ENCODE measurements around the gene PCSK6. TPM values are rescaled to one million over a fixed set of nuclear protein-coding genes. Genes with fewer than 3 reads are reported as not detected.

The PCSK6 gene
- polyA plus RNA-seq, 1 donor from 2014 or later, result 0.14 TPM

GRCh38 chr15:101510212-101511197, 21.0 kb upstream of the PCSK6 start:
- peaks cover 0 to 2% (median 2%) of the 10 kb centered on the region in 3 donors for H3K9me3 Mint-ChIP-seq
- H3K27ac Mint-ChIP-seq, result no peak overlapping the region
- H3K4me1 Mint-ChIP-seq, result no peaks in the 10 kb centered on the region
- H3K27me3 Mint-ChIP-seq, result peaks cover 3% of the 10 kb centered on the region
- H3K36me3 Mint-ChIP-seq, result peaks cover 3% of the 10 kb centered on the region
- no peak overlapping the region for H3K4me3 Mint-ChIP-seq

- Mint-ChIP-seq H3K9me3 (no peaks in the 10 kb centered on the region), H3K27me3 (peaks cover 7% of the 10 kb centered on the region), H3K27ac (no peak overlapping the region), H3K4me1 (peaks cover 0 to under 1% (median 0%) of the 10 kb centered on the region in 3 donors), H3K4me3 (no peak overlapping the region), H3K36me3 (peaks cover 3% of the 10 kb centered on the region)
Measured at GRCh38 chr15:101509279-101509678, 19.8 kb upstream of the PCSK6 start.

DNA sequence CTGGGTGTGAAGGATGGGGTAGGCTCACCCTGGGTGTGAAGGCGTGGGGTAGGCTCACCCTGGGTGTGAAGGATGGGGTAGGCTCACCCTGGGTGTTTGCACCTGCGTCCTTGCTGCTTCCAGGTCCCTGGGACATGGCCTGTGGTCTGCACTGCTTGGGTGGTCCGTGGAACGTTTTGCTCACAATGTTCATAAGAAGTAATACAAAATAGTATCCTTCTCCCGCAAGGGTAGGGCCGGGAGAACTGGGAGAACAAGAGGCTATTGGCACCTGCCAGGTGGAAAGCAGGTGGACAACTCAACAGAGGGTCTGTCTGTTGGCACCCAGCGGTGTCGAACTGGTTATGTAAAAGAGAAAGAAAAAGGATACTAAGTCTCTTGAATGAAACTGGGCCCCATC, 17.0 kb upstream of the PCSK6 start:
- Mint-ChIP-seq H3K4me3 (no peak overlapping the region), H3K36me3 (no peaks in the 10 kb centered on the region), H3K27ac (no peak overlapping the region), H3K9me3 (no peaks in the 10 kb centered on the region), H3K27me3 (peaks cover 10% of the 10 kb centered on the region), H3K4me1 (peaks cover 0 to 2% (median 1%) of the 10 kb centered on the region in 3 donors)

GRCh38 chr15:101505610-101506337, 16.3 kb upstream of the PCSK6 start:
- Mint-ChIP-seq H3K27ac (no peak overlapping the region), H3K4me1 (peaks cover under 1 to 3% (median 2%) of the 10 kb centered on the region in 3 donors), H3K27me3 (peaks cover 11% of the 10 kb centered on the region), H3K36me3 (peaks cover under 1% of the 10 kb centered on the region), H3K9me3 (no peaks in the 10 kb centered on the region), H3K4me3 (no peak overlapping the region)

DNA sequence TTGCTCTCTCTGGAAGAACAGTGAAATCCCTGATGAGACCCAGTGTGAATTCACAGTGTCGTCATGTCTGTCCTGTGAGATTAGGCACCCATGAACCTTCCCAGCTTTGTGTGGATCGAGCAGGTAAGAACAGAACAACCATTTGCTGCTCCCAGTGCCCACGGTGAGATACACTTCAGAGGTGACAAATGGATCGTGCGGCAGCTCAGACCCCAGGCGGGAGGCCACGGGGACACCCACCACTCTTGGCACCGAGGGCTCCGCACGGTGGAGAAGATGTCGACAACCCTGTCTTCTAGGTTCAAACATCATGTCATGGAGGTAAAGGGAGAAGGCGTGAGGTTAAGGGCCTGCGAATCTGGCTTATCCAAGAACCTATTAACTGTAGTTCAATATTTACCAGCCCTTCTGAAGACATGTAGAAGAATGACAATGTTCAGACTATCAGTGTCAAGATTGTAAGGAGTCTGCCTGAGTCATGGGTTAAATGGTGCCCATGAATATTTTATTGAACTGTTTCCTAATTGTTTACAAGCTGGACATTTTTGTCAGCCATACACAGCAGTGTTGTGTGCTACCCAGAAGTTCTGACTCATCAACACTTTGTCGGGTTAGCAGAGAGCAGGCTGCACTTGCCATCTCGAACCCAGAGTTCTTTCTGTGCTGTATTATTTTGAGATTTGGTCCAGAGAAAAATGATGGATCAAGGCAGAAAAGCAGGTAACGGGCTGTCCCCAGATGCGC, 15.5 kb upstream of the PCSK6 start:
- peaks cover 2% of the 10 kb centered on the region for H3K36me3 Mint-ChIP-seq
- no peak overlapping the region for H3K4me3 Mint-ChIP-seq
- H3K27me3 Mint-ChIP-seq, result peaks cover 14% of the 10 kb centered on the region
- no peaks in the 10 kb centered on the region for H3K9me3 Mint-ChIP-seq
- peaks cover 2 to 7% (median 5%) of the 10 kb centered on the region in 3 donors for H3K4me1 Mint-ChIP-seq
- H3K27ac Mint-ChIP-seq, result no peak overlapping the region

- no peak overlapping the region for H3K4me3 Mint-ChIP-seq
- peaks cover 16% of the 10 kb centered on the region for H3K27me3 Mint-ChIP-seq
- no peaks in the 10 kb centered on the region for H3K9me3 Mint-ChIP-seq
Measured at GRCh38 chr15:101504373-101504772, 14.9 kb upstream of the PCSK6 start.

GRCh38 chr15:101503296-101503599, 13.7 kb upstream of the PCSK6 start:
- H3K4me1 Mint-ChIP-seq, result peaks cover 2 to 7% (median 5%) of the 10 kb centered on the region in 3 donors
- no peaks in the 10 kb centered on the region for H3K9me3 Mint-ChIP-seq
- peaks cover 2% of the 10 kb centered on the region for H3K36me3 Mint-ChIP-seq
- no peak overlapping the region for H3K4me3 Mint-ChIP-seq
- H3K27ac Mint-ChIP-seq, result no peak overlapping the region
- H3K27me3 Mint-ChIP-seq, result peaks cover 21% of the 10 kb centered on the region

More at GRCh38 chr15:101504373-101504772, 14.9 kb upstream of the PCSK6 start:
- peaks cover 2 to 7% (median 5%) of the 10 kb centered on the region in 3 donors for H3K4me1 Mint-ChIP-seq
- H3K27ac Mint-ChIP-seq, result no peak overlapping the region
- H3K36me3 Mint-ChIP-seq, result peaks cover 2% of the 10 kb centered on the region

- Mint-ChIP-seq H3K9me3 (no peaks in the 10 kb centered on the region), H3K27me3 (peaks cover 25% of the 10 kb centered on the region), H3K36me3 (peaks cover 2% of the 10 kb centered on the region), H3K4me3 (peak overlapping the region in 1 of 4 donors; percentile 83), H3K27ac (no peak overlapping the region), H3K4me1 (peaks cover 2 to 9% (median 5%) of the 10 kb centered on the region in 3 donors)
Measured at GRCh38 chr15:101502572-101503295, 13.2 kb upstream of the PCSK6 start.

DNA sequence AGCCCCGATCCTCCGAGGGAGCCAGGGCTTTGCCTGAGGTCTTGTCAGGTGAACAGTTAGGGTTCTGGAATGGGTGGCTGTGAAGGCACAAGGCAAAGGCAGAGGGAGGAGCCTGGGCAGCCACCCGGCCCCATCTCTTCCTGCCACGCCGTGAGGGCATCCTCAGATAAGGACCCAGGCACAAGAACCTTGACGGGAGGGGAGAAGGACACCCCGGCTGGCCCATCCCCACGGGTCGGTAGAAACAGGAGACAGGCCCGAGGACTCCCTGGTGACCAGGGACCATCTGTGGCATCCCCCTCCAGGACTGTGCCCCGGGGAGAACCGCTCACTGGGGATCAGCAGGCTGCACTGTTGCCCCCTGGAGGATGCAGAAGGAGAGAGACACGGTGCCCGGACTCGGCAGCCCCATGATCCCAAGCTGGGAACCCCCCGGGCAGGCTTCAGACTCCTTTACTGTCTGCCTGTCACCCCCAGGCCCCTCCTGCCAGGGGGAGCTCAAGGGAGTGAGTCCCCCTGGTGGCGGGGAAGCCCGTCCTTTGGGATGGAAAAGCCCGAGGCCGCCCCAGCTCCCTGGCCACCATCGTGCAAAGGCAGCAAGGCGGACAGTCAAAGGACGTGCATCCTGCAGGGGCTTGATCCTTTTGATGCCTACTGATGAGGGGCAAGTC, 12.3 kb upstream of the PCSK6 start:
- Mint-ChIP-seq H3K27me3 (peaks cover 33% of the 10 kb centered on the region), H3K36me3 (peaks cover 2% of the 10 kb centered on the region), H3K4me1 (peaks cover 2 to 10% (median 5%) of the 10 kb centered on the region in 3 donors), H3K4me3 (peak overlapping the region in 2 of 4 donors; percentile 21 to 84), H3K9me3 (no peaks in the 10 kb centered on the region), H3K27ac (no peak overlapping the region)

DNA sequence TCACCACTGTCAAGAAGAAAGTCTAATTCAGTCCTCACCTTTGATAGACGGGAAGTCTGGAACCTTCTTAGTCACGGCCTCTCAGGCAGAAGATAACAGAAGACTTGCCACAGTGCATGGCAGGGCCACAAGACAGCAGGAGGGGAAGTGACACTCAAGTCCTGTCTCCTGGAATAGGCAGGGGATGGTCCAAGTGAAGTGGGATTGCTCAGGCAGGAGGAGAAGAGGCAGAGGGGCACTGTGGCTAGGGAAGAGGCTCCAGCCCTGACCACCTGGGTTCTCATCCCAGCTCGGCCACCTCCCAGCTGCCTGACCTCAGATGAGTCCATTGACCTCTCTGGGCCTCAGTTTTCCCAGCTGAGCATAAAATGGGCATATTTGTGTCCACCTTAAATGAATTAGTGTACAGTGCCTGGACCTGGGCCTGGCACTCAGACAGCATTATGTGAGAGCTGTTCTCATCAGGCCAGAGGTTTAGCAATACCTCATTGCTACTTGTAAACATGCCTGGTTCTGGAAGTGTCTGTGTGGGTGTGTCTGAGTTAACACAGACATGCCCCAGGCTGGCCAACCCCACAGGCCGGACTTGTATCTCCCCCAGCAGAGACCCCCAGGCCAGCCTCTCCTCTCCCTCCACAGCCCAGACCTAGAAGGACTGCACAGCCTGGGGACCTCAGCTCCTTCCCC, 11.5 kb upstream of the PCSK6 start:
- Mint-ChIP-seq H3K36me3 (peaks cover 2% of the 10 kb centered on the region), H3K9me3 (no peaks in the 10 kb centered on the region), H3K27ac (no peak overlapping the region), H3K27me3 (peaks cover 39% of the 10 kb centered on the region), H3K4me3 (peak overlapping the region in 1 of 4 donors; percentile 58), H3K4me1 (peaks cover 4 to 17% (median 5%) of the 10 kb centered on the region in 3 donors)

- Mint-ChIP-seq H3K4me3 (no peak overlapping the region), H3K36me3 (peaks cover 2% of the 10 kb centered on the region), H3K27me3 (peaks cover 43% of the 10 kb centered on the region), H3K4me1 (peaks cover 4 to 19% (median 5%) of the 10 kb centered on the region in 3 donors), H3K27ac (no peak overlapping the region), H3K9me3 (no peaks in the 10 kb centered on the region)
Measured at GRCh38 chr15:101499863-101500713, 10.6 kb upstream of the PCSK6 start.

DNA sequence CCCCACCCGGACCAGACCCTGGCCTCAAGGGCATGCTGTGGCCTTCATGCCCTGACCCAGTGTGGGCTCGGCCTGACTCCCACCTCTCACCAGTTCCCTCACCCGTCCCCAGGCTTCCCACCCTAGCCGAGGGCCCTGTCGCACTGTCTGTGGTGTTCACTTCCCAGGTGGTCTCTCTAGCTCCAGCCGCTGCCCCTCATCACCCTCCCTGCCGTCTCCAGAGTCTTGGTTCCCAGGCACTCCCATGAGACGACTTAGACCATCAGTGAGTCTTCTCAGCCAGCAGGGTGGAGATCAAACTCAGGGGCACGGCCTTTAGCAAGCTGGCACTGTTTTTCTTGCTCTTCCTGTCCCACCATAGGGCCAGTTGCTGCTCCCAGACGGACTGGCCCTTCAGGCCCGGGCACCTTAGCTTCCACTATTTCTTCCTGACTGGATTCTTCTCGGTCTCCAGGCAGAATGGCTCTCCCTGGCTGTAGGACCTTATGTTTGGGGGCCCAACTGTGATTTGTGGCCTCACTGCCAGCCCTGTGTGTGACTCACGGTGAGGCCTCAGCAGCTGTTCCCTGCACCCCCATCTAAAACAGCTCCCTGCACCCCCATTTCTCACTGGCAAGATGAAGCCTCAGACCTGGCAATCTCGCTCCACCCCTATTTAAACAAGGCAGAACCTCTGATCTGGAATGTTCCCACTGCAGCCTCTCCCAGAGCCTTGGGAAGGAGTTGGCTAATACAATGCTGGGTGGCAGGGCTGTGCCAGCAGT, 9.4 kb upstream of the PCSK6 start:
- Mint-ChIP-seq H3K9me3 (no peaks in the 10 kb centered on the region), H3K4me3 (no peak overlapping the region), H3K36me3 (peaks cover 3% of the 10 kb centered on the region), H3K27me3 (peaks cover 42% of the 10 kb centered on the region), H3K4me1 (peaks cover 4 to 17% (median 5%) of the 10 kb centered on the region in 3 donors), H3K27ac (no peak overlapping the region)

Measured in IgD-negative memory B cell (primary cell).